Bronchial epithelial cell (primary cell): ENCODE results near the gene BLTP1. TPM values are rescaled to one million over a fixed set of nuclear protein-coding genes. Genes with fewer than 3 reads are reported as not detected.
"Not testable (repeated sequence)": the region's sequence is repeated elsewhere in the genome, so short reads cannot be mapped to it uniquely, and the experiment has no call there.

Experiments
- DNase-seq: peaks from one replicate; pipeline ENCODE4 v3.0.0-alpha.2; 2010; ENCODE audit warnings: low read depth
- FAIRE-seq: peaks from 2 replicates; lab custom pipeline; 2011; peaks lifted over from hg19 to GRCh38; lab: Jason Lieb, UNC
- H3K27me3 ChIP-seq: 2 replicates; pipeline ENCODE4 v1.5.1; 2011; ENCODE audit warnings: low read length; ENCODE audit not compliant: control insufficient read depth, insufficient read depth
- H3K36me3 ChIP-seq: 2 replicates; pipeline ENCODE4 v1.5.1; 2011; ENCODE audit warnings: low read length; ENCODE audit not compliant: control insufficient read depth, insufficient read depth
- H3K4me3 ChIP-seq: 2 replicates; pipeline ENCODE4 v1.5.1; 2011; ENCODE audit warnings: mild to moderate bottlenecking, low read depth, low read length, control low read depth
- total RNA-seq: library from RNA; depleted of rRNA; stranded (reverse); fragments of >200 nt; gene quantifications from 2 replicates; pipeline ENCODE4 v1.2.1, GENCODE V29; 2014
- TF ChIP-seq, protein P1 (sequence below): IDR thresholded peaks from 2 replicates; pipeline ENCODE4 v1.5.1; 2011; ENCODE audit warnings: mild to moderate bottlenecking, moderate library complexity, low read length, control low read depth, inconsistent platforms; ENCODE audit not compliant: insufficient read depth, severe bottlenecking

BLTP1 gene
- 46.1 and 54.8 TPM in 2 replicates for total RNA-seq

DNA sequence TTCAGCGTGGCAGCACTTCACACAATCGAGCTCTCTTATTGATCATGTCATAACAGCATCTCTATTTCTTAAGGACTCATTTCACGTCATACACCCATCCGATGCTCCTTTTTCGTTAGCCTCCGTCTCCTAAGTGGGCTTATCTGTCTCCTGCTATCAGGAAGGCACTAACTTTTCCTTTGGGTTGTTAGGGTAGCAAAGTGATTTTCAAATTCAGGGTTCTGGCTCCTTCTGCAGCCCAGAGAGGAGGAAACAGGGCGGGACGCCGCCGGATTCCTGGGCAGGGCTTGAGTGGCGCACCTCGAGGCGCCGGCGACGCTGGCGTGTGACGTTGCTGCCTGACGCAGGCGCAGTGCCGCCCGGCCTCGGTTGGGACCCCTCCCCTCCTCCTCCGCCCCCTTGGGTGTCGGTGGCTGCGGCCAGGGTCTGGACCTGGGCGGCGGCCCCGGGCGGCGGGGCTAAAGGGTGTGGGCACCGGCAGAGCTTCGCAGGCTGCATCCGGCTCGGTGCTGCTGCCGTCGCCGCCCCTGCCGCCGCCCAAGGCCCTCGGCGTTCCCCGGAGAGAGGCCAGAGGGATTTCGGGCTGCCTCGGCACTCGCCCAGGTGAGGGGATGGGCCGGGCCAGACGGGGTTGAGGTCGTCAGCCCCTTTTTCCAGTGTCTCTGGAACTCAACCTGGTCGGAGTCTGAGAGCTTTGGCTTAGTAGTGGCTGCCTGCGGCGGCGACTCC lies at the start of gene BLTP1:
TSS of gene BLTP1 (plus strand) at position 350 of the 729 bp plus-strand sequence. CDS start 18,317 bp downstream, outside the sequence.
- Histone ChIP-seq H3K4me3 (peak within 1 kb of the TSS; percentile 95), H3K27me3 (no peaks in the 10 kb centered on the region), H3K36me3 (no peaks in the 10 kb centered on the region)
- FAIRE-seq (no peak), DNase-seq (peak; percentile 66)
- TF ChIP-seq, protein P1, sequence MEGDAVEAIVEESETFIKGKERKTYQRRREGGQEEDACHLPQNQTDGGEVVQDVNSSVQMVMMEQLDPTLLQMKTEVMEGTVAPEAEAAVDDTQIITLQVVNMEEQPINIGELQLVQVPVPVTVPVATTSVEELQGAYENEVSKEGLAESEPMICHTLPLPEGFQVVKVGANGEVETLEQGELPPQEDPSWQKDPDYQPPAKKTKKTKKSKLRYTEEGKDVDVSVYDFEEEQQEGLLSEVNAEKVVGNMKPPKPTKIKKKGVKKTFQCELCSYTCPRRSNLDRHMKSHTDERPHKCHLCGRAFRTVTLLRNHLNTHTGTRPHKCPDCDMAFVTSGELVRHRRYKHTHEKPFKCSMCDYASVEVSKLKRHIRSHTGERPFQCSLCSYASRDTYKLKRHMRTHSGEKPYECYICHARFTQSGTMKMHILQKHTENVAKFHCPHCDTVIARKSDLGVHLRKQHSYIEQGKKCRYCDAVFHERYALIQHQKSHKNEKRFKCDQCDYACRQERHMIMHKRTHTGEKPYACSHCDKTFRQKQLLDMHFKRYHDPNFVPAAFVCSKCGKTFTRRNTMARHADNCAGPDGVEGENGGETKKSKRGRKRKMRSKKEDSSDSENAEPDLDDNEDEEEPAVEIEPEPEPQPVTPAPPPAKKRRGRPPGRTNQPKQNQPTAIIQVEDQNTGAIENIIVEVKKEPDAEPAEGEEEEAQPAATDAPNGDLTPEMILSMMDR: no peak

DNA sequence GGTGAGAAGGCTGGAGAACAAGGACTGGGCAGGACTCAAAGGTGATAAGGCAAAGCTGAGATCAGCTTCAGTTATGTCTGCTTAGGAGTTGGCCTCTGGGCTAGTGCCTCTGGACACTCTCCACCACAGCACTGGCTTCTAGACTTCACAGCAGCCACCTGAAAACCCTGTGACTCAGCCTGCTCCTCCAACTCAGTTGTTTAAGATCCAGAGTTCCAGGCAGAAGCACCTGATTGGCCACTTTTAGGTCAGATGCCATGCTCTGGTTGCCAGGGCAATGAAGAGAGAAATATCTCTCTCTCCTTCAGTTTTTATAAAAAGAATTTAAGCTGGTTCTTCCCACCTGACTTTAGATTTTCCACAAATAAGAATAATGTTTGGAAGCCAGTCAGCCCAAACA lies 47.9 kb upstream of the BLTP1 start:
- FAIRE-seq (no peak), DNase-seq (no peak)
- no peak overlapping the region for H3K4me3 ChIP-seq
- H3K36me3 ChIP-seq: no peaks in the 10 kb centered on the region
- TF ChIP-seq, protein P1: no peak
- H3K27me3 ChIP-seq: no peaks in the 10 kb centered on the region

DNA sequence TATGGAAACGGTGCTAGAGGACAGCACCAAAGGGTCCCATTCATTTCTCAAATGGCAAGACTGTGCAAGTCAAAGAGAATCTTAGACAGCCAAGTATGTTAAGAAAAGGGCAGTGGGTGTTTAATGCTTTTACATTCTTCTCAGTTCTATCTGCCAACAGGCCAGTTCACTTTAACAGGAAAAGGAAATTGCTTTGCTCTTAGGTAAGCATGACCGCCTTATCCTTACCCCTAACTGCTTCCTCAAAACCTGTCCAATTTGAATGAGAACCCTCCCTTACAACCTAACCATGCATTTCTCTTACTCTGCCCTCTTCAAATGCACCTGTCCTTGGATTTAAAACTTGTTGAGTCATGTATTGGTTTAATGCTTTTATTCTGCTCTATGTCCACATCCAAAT lies 44.5 kb upstream of the BLTP1 start:
- Histone ChIP-seq H3K27me3 (no peaks in the 10 kb centered on the region), H3K4me3 (no peak overlapping the region), H3K36me3 (no peaks in the 10 kb centered on the region)
- TF ChIP-seq, protein P1: no peak
- FAIRE-seq (no peak), DNase-seq (no peak)

DNA sequence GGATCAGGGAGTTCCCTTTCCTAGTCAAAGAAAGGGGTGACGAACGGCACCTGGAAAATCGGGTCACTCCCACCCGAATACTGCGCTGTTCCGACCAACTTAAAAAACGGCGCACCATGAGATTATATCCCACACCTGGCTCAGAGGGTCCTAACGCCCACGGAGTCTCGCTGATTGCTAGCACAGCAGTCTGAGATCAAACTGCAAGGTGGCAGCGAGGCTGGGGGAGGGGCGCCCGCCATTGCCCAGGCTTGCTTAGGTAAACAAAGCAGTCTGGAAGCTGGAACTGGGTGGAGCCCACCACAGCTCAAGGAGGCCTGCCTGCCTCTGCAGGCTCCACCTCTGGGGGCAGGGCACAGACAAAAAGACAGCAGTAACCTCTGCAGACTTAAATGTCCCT lies 41.8 kb upstream of the BLTP1 start:
- not testable (repeated sequence) for FAIRE-seq, H3K4me3 ChIP-seq, H3K27me3 ChIP-seq, H3K36me3 ChIP-seq, DNase-seq

GRCh38 chr4:122117743-122118142 lies 34.4 kb upstream of the BLTP1 start:
- Histone ChIP-seq H3K4me3 (no peak overlapping the region), H3K27me3 (no peaks in the 10 kb centered on the region), H3K36me3 (no peaks in the 10 kb centered on the region)
- FAIRE-seq: no peak
- TF ChIP-seq, protein P1: no peak
- peak; percentile 39 for DNase-seq

- no peak for DNase-seq
- Histone ChIP-seq H3K36me3 (no peaks in the 10 kb centered on the region), H3K4me3 (no peak overlapping the region), H3K27me3 (no peaks in the 10 kb centered on the region)
- TF ChIP-seq, protein P1: no peak
- FAIRE-seq: no peak
Measured at GRCh38 chr4:122118243-122118642, 33.9 kb upstream of the BLTP1 start.
